GM10266 (cell line): Measurements from ENCODE around the gene ANKFN1.

Experiments
- DNase-seq: peaks from one replicate; pipeline ENCODE4 v3.0.0; 2012; ENCODE audit errors: extremely low spot score
- CTCF ChIP-seq: IDR thresholded peaks from 2 replicates; pipeline ENCODE4 v1.5.1; 2012; ENCODE audit warnings: mild to moderate bottlenecking, low read depth; ENCODE audit not compliant: control insufficient read depth, insufficient read depth; ENCODE audit errors: missing control alignments

Gene ANKFN1

DNA sequence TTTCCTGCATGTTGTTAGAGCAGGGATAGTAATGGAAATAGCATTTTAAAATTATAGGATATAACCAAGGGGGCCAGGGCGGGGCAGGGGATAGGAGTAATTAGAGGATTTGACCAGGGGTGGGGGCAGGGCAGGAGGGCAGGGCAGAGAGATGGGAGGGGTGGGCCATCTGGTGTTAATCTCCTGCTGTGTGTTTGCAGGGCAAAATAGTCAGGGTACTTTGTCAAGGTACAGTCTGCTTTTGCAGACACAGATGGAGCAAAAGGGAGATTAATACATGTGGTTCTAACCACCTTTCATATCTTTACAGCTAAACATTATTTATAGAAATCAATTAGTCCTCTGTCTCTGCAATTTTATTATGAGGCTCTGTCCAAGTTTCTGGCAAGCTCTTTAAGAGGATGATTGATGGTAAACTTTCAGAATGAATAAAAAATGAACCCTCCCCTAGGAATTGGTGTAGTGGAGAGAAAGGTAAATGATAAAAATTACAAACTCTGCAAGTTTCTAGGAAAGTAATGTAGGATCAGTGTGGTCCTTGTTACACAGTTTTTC lies 6.6 kb downstream of the ANKFN1 start:
- TF ChIP-seq CTCF: no peak
- no peak for DNase-seq

GRCh38 chr17:56160422-56160821 lies 7.1 kb downstream of the ANKFN1 start:
- no peak for DNase-seq
- no peak for TF ChIP-seq CTCF

DNA sequence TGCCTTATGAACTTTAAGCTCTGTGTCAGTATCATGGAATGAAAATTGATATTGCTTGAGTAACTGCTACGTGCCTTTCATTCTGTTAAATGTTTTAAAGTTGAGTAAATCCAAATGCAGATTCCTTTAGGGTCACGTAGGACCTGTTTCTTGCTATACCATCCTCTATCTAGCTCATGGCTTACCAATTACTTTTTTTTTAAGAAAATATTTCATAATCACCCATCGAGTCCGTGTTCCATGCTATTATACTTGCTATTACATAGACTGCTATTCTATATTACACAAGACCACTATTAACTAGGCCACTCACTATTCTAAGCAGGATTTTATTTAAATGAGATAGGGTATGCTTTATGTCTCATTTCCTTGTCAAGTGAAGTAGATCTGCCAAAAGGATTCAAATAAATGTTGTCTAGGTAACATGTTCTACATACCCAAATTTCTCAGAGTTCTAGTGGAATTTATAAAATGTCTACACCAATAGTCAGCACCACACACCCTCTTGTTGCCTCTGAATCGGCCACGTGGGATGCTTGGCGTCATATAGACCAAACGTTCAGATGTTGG lies 11.9 kb downstream of the ANKFN1 start:
- TF ChIP-seq CTCF: no peak
- no peak for DNase-seq

DNA sequence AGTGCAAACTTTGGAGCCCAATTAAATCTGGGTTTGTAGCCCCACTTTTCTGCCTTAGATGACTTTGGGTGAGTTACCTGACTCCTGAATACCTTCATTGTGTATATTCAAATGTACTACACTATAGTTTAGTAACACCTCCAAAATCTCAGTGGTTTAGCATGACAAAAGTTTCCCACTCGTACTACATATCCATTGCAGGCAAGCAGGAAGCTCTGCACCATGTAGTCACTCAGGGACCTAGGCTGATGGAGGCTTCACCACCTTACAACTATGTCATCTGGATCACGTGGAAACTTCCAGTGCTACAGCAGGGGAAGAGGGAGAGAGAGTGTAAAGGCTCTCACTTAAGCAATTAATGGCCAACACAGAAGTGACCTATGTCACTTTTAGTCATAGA lies 14.2 kb downstream of the ANKFN1 start:
- TF ChIP-seq CTCF: no peak
- DNase-seq: no peak

- TF ChIP-seq CTCF: no peak
- no peak for DNase-seq
Observed at GRCh38 chr17:56169621-56170020, 16.3 kb downstream of the ANKFN1 start.

- no peak for DNase-seq
- no peak for TF ChIP-seq CTCF
Observed at GRCh38 chr17:56171186-56171959, 18.1 kb downstream of the ANKFN1 start.

GRCh38 chr17:56172517-56172982 lies 19.3 kb downstream of the ANKFN1 start:
- TF ChIP-seq CTCF: no peak

More at GRCh38 chr17:56172517-56172982, 19.3 kb downstream of the ANKFN1 start:
- DNase-seq: no peak
